ENCODE measurements around the gene FPGS.

Gene FPGS

DNA sequence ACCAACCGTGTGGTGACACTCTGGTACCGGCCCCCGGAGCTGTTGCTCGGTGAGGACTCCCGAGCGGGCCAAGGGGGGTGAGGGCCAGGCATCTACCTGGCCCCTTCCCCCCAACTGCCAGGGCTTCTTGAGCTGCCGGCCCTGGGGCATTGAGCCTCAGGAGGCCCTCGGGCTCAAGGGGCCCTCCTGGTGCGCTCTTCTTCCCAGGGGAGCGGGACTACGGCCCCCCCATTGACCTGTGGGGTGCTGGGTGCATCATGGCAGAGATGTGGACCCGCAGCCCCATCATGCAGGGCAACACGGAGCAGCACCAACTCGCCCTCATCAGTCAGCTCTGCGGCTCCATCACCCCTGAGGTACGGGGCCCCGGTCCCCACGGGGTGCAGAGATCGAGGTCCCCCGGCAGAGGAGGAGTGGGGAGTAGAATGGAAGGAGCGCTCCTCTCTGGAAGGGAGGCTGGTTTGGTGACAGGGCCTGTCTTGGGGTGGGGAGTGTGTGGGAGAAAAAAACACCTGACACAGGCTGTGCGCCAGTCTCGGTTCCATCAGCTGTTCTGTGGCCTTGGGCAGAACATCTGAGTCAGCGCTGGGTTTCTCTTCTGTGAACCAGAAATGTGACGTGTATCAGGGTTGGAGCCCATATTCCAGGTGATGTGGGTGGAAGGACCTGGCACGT, 14.2 kb upstream of the FPGS start:
- no peak for DNase-seq

GRCh38 chr9:127789179-127789578, 13.5 kb upstream of the FPGS start:
- DNase-seq = no peak

GRCh38 chr9:127790094-127790855, 12.4 kb upstream of the FPGS start:
- DNase-seq = no peak

GRCh38 chr9:127791085-127791484, 11.6 kb upstream of the FPGS start:
- no peak for DNase-seq

DNA sequence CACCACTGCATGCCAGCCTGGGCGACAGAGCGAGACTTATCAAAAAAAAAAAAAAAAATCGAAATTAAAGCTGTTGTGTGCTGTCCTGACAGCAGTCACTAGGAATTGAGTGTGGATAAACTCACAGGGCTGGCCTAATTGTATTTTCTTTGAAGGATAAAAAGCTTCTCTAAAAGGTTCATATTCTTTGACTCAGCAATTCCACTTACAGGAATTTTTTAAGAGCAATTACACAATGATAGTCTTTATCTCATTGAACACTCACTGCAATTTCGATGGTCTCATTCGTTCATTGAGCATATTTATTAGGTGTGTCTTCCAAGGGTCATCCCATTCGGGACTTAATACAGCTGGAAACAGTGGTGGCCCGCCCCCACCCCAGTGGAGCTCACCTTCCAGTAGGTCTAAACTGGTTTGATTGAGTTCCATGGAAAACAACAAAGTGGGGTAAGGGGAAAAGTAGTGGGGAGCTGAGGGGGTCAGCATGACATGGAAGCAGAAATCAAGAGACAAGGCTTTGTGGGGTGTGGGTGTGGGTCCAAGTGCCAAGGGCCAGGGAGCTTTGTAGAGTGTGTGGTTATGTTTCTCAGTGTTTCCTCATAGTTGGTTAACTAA, 10.2 kb upstream of the FPGS start:
- no peak for DNase-seq

- DNase-seq = no peak
Measured at GRCh38 chr9:127793093-127793708, 9.5 kb upstream of the FPGS start.

DNA sequence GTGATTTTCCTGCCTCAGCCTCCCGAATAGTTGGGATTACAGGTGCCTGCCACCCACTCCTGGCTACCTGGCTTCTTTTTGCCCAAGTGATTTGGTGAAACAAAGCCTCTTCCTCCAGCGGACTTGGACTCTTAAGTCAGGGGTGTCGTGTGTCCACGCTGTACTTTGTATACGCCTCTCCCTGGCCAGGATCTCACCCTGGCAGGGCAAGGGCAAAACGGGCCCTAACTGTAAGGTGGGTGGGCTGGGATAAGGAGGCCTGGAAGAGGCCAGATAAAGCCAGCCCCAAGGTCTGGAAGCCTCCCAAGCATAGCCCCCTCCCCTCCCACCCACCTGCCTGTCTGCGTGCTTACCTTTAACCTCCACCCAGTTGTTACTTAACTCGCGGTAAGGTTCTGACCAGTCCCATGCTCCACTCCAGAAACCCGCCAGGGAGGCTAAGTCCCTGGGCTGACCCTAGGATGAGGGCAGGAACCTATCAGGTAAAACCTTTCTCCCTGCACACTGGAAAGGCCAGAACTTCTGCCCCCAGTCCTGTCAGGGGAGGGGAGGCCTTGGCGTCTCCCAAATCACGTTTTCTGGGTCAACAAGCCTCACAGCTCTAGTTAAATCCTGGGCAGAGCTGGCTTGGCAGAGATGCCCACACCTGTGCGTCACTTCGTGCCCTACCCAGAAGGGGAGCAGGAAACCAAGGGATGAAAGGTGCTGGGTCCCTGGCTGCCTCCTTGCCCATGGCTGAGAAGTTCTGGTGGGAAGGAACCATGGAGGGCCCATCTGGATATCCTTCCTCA, 8.5 kb upstream of the FPGS start:
- DNase-seq = no peak

DNA sequence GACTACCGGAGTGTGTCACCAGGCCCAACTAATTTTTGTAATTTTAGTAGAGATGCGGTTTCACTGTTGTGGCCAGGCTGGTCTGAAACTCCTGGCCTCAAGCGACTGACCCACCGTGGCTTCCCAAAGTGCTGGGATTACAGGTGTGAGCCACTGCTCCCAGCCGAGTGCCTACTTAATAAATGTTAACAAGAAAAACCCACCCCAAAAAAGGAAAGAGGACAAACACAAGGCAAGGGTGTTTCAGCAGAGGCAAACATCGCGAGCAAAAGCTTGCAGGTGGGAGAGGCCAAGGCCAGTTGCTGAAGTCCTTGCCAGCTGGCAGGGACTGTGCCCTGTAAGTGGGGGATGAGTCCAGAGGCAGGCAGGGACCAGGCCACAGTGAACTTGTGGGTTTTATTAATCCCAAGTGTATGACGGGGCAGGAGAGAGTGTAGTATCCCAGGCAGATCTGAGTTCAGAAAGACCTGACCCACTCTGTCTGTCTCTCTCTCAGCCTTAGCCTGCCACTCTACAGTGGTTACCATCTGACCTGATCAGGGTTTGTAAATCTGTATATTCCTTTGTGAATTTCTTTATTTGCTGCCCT, 6.4 kb upstream of the FPGS start:
- no peak for DNase-seq

DNA sequence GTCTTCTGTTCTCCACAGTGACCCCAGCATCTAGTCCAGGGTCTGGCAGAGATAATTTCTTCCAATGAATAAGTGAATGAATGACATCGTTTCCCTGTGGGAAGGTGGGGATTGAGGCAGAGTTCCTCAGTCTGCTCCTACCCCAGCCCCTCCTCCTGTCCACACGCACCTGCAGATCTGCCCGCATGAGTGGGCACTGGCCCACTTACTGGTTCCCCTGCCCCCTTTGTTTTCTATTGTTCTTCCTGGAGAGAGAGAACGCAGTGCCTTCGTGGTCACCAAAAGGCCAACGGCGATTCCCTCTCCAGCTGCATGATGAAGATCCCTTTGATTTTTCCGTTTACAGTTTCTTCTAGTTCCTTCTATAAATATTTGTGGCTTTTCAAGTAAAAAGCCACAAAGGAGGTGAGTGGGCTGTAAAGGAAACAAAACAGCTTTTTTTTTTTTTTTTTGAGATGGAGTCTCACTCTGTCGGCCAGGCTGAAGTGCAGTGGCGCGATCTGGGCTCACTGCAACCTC, 5.8 kb upstream of the FPGS start:
- DNase-seq = no peak

DNA sequence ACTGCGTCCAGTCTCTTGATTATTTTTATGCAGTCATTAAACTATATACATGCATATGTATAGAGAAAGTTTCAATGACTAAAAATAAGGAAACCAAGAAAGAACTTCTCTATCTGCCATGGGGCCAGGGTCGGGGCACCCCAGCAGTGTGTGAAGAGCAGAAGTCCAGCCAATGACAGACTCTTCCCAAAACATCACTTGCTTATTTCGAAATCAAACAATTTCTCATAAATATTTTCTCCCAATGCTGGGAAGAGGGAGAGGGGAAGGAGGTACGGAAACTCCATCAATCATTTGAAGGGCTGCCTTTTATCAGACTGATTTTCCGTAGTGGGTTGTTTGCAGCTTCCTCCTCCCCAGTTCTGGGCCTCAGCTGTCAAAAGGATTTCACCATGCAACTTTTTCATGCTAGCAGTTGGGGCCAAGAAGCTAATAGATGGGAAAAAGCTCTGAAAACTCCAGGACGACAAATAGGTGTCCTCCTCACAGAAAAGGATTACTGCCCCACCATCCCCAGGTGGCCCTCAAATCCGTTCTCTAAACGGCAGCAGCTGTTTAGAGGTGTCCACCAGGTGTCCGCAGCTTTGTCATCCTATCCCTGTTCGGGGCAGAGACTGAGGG, 617 bp upstream of the FPGS start:
- DNase-seq = no peak

GRCh38 chr9:127803507-127804352, 1.0 kb downstream of the FPGS start:
- no peak for DNase-seq

GRCh38 chr9:127805620-127806019, 2.9 kb downstream of the FPGS start:
- no peak for DNase-seq

DNA sequence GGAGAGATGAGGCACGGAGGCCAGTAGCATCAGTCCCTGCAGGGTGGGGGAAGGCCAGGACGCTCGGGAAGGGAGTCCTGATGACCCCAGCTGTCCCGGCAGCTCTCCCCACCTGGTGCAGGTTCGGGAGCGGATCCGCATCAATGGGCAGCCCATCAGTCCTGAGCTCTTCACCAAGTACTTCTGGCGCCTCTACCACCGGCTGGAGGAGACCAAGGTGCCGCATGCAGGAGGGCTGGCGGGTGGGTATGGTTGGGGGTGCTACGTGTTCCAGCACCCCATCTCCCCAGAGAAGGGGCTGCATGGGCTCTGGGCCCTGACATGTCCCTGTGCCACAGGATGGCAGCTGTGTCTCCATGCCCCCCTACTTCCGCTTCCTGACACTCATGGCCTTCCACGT, 4.2 kb downstream of the FPGS start:
- no peak for DNase-seq

- DNase-seq = no peak
Measured at GRCh38 chr9:127808347-127809001, 5.8 kb downstream of the FPGS start.

GRCh38 chr9:127809002-127809539, 6.4 kb downstream of the FPGS start:
- DNase-seq = no peak

GRCh38 chr9:127809540-127810377, 7.1 kb downstream of the FPGS start:
- DNase-seq = no peak

DNA sequence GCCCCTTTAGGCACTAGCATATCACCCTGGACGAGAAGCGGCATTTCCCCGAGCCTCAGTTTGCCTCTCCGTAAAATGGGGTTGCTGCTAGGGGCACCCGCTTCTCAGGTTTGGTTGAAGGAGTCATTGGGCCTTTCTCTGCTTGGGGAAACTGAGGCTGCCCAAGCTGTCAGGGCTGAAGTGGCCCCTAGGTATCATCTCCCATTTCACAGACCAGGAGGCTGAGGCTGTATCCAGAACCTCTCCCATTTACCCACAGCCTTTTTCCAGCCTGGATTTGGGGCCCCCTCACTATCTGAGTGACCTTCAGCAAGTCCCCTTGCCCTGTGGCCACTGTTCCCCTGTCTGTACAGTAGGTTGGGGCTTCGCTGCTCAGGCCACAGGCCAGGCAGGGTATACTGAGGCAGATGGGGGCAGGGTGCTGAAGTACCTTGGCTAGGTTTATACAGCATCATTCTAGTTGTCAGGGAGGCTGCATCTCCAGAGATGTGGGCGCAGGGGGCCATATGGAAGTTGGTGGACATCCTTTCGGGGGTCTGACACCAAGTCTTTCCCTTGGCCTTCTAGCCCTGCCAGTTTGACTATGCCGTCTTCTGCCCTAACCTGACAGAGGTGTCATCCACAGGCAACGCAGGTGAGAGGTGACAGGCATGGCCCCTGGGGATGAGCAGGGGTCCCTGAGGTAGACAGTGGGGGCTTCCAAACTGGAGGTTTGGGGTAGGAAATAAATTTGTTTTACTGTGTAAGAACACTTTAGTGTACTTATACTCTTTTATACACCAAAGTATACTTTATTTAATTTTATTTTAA, 7.9 kb downstream of the FPGS start:
- DNase-seq = no peak

DNA sequence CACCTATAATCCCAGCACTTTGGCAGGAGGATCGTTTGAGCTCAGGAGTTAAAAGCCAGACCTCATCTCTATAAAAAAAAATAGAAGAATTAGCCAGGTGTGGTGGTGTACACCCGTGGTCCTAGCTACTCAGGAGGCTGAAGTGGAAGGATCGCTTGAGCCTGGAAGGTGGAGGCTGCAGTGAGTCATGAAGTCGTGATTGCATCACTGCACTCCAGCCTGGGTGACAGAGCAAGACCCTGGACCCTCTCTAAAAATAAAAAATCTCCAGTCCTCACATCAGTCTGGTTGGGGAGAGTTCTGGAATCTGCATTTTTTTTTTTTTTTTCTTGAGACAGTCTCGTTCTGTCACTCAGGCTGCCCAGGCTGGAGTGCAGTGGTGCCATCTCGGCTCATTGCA, 9.3 kb downstream of the FPGS start:
- DNase-seq = no peak

Data from NCI-H187 treated with DMSO at 0.1 percent for 48 hours (cell line).